Measurements from ENCODE around the gene KLF3. TPM values are rescaled to one million over a fixed set of nuclear protein-coding genes. Genes with fewer than 3 reads are reported as not detected.

KLF3 gene
- total RNA-seq, 2 experiments from 2014 or later = 203 to 204 TPM

DNA sequence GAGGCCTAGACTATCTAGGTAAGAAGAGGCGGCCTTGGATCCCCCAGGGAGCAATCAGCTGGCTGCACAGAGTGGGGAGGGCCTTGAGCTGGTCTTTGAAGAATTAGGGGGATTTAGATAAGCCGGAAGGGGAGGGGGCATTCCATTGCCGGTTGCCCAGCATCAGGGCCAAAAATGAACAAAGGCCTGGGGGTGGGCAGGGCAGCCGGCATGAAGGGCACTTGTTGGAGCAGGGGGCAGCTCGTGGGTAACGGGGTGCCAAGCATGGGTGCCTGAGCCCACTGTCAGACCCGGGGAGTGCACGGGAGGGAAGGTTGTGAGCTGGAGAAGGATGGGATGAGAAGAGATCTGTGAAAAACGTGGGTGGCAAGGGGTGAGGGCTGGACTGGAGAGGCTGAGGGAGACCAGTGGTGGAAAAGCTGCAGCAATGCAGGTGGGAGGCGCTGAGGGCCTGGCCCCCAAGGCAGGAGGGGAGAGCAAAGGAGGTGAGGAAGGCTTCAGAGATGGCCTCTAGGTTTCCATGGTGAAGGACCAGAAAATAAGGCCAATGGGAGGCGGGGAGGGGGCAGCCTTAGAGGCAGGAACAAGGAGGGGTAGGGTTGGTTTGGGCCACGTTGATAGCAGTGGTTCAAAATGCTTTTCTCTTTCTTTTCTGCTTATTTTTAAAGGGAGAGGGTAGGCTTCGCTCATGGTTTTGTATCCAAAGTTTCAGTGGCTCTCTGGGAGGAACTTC is 8.6 kb downstream of the KLF3 start:
- Mint-ChIP-seq H3K27me3 (no peaks in the 10 kb centered on the region), H3K4me3 (peak overlapping the region; percentile 82), H3K4me1 (ENCODE audit: low read depth) (peaks cover 84% of the 10 kb centered on the region), H3K36me3 (ENCODE audit: low read depth) (peaks cover 17% of the 10 kb centered on the region), H3K27ac (peak overlapping the region; percentile 81), H3K9me3 (no peaks in the 10 kb centered on the region)
- DNase-seq = no peak
- peaks cover 79% of the 10 kb centered on the region for H3K4me1 ChIP-seq (ENCODE audit: insufficient read depth, low read length)
- peak overlapping the region; percentile 41 to 71 for H3K27ac ChIP-seq (ENCODE audit: low read depth in 1 of 2, low read length in 2 of 2)
- no peak for ATAC-seq (ENCODE audit: poor library complexity)
- POLR2A ChIA-PET = interaction anchor here (1.1 to 2.1 kb wide), 5 partner anchors 18 to 353 kb away, joined by 3 to 7 read pairs (median 5); no protein-coding TSS in a partner anchor
- no peaks in the 10 kb centered on the region for H3K9me3 ChIP-seq (ENCODE audit: control insufficient read depth in 1 of 2, insufficient read depth in 1 of 2, low read length in 2 of 2)
- H3K27me3 ChIP-seq (ENCODE audit: control insufficient read depth in 1 of 2, insufficient read depth in 2 of 2, low read length in 2 of 2) = no peaks in the 10 kb centered on the region
- CTCF ChIA-PET = interaction anchor here (0.9 kb wide), 1 partner anchor 493 kb away, joined by 4 read pairs; no protein-coding TSS in a partner anchor
- intact Hi-C loops (cut with DNase I, micrococcal nuclease) = no loop called here
- TF ChIP-seq, protein P1, sequence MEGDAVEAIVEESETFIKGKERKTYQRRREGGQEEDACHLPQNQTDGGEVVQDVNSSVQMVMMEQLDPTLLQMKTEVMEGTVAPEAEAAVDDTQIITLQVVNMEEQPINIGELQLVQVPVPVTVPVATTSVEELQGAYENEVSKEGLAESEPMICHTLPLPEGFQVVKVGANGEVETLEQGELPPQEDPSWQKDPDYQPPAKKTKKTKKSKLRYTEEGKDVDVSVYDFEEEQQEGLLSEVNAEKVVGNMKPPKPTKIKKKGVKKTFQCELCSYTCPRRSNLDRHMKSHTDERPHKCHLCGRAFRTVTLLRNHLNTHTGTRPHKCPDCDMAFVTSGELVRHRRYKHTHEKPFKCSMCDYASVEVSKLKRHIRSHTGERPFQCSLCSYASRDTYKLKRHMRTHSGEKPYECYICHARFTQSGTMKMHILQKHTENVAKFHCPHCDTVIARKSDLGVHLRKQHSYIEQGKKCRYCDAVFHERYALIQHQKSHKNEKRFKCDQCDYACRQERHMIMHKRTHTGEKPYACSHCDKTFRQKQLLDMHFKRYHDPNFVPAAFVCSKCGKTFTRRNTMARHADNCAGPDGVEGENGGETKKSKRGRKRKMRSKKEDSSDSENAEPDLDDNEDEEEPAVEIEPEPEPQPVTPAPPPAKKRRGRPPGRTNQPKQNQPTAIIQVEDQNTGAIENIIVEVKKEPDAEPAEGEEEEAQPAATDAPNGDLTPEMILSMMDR (IDR thresholded peaks at IDR 0.05) = no peak
- no peak overlapping the region for H3K4me3 ChIP-seq (ENCODE audit: low read length)
- H3K36me3 ChIP-seq (ENCODE audit: insufficient read depth, low read length) = peaks cover 10% of the 10 kb centered on the region

DNA sequence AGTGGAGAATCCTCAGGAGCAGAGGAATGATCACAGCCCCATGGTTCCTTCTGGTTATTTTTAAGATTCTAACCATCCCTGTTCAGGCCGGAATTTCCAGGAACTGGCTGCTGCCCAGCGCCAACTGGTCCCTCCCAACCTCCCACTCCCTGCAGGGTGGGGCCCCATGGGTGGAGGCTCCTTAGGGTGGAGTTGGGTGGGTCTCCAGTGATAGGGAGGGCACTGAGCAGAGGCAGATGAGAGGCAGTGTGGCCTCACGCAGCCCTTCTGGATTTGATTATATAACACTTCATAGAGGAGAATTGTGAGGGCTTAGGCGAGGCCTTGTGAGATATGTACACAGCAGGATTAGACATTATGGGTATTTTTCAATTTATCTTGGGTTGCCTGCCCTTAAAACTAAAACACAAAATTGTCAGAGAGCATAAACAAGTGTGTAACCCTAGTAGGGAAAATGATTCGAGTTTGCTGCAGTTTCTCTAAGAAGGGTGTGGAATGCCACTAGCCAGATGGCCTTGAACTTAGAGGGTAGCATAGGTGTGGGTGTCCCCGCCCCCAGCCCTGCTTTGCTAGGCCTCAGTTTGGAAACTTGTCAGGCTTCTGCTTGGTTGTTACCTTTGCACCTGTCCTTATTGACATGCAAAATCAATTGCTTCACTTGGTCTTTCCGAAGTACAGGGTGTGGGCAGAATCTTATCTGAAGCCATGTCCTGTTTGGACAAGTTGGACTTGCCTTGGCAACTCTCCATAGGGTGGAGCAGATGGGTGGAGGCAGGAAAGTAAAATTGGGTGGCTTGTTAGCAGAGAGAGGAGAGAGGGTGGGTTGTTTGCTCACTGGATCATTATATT is 9.4 kb downstream of the KLF3 start:
- intact Hi-C loops (cut with DNase I, micrococcal nuclease) = no loop called here

More for the DNA sequence above, 9.4 kb downstream of the KLF3 start:
- ATAC-seq (ENCODE audit: poor library complexity) (peak; percentile 38), DNase-seq (peak in 1 of 14 experiments; percentile 27)
- ChIA-PET POLR2A (interaction anchor here (1.7 to 3.4 kb wide), 3 partner anchors 354 to 363 kb away, joined by 6 to 34 read pairs (median 7); no protein-coding TSS in a partner anchor), CTCF (interaction anchor here (0.9 to 4.8 kb wide), 4 partner anchors 353 to 604 kb away, joined by 4 to 36 read pairs (median 15); no protein-coding TSS in a partner anchor)
- Histone ChIP-seq H3K27ac (ENCODE audit: low read depth in 1 of 2, low read length in 2 of 2) (peak overlapping the region; percentile 41 to 71), H3K27me3 (ENCODE audit: control insufficient read depth in 1 of 2, insufficient read depth in 2 of 2, low read length in 2 of 2) (no peaks in the 10 kb centered on the region), H3K4me1 (ENCODE audit: insufficient read depth, low read length) (peaks cover 84% of the 10 kb centered on the region), H3K4me3 (ENCODE audit: low read length) (no peak overlapping the region), H3K36me3 (ENCODE audit: insufficient read depth, low read length) (peaks cover 16% of the 10 kb centered on the region), H3K9me3 (ENCODE audit: control insufficient read depth in 1 of 2, insufficient read depth in 1 of 2, low read length in 2 of 2) (no peaks in the 10 kb centered on the region)
- H3K27me3 Mint-ChIP-seq = no peaks in the 10 kb centered on the region
- H3K36me3 Mint-ChIP-seq (ENCODE audit: low read depth) = peaks cover 23% of the 10 kb centered on the region
- H3K4me1 Mint-ChIP-seq (ENCODE audit: low read depth) = peaks cover 90% of the 10 kb centered on the region
- TF ChIP-seq, protein P1 (IDR thresholded peaks at IDR 0.05) = no peak
- H3K4me3 Mint-ChIP-seq = peak overlapping the region; percentile 85
- H3K9me3 Mint-ChIP-seq = no peaks in the 10 kb centered on the region
- H3K27ac Mint-ChIP-seq = peak overlapping the region; percentile 81

Data from CD4-positive, alpha-beta T cell (primary cell).